ENCODE data around the gene TPO. TPM values are rescaled to one million over a fixed set of nuclear protein-coding genes. Genes with fewer than 3 reads are reported as not detected.

Gene TPO
- total RNA-seq, 3 donors from 2014 or later: 5.1 to 21.0 (median 15.1) TPM

- no peak for DNase-seq (ENCODE audit: low spot score in 2 of 2)
- intact Hi-C loops (cut with DNase I; ENCODE audit: low total_unique reads): no loop called here
- no peak overlapping the region for H3K4me3 ChIP-seq
- H3K4me1 ChIP-seq: no peaks in the 10 kb centered on the region
- no peak for TF ChIP-seq POLR2A (IDR thresholded peaks at IDR 0.05)
- TF ChIP-seq CTCF (IDR thresholded peaks at IDR 0.05): no peak
- TF ChIP-seq POLR2AphosphoS5 (IDR thresholded peaks at IDR 0.05): no peak
- H3K36me3 ChIP-seq: no peaks in the 10 kb centered on the region
- H3K27ac ChIP-seq: no peak overlapping the region
- H3K27me3 ChIP-seq: no peaks in the 10 kb centered on the region
- no peaks in the 10 kb centered on the region for H3K9me3 ChIP-seq
These were observed 128.7 kb downstream of the TPO start for GRCh38 chr2:1541819-1542475.

- TF ChIP-seq CTCF (IDR thresholded peaks at IDR 0.05) (no peak), POLR2AphosphoS5 (IDR thresholded peaks at IDR 0.05) (no peak), POLR2A (IDR thresholded peaks at IDR 0.05) (no peak)
- H3K4me1 ChIP-seq: no peaks in the 10 kb centered on the region
- no peak overlapping the region for H3K4me3 ChIP-seq
- intact Hi-C loops (cut with DNase I; ENCODE audit: low total_unique reads): no loop called here
- no peak overlapping the region for H3K27ac ChIP-seq
- H3K9me3 ChIP-seq: no peaks in the 10 kb centered on the region
- DNase-seq (ENCODE audit: low spot score in 2 of 2): peak in 1 of 2 donors; percentile 33
- H3K27me3 ChIP-seq: no peaks in the 10 kb centered on the region
- no peaks in the 10 kb centered on the region for H3K36me3 ChIP-seq
These were observed 129.7 kb downstream of the TPO start for GRCh38 chr2:1542971-1543370.

GRCh38 chr2:1543776-1544477 lies 130.7 kb downstream of the TPO start:
- no peak overlapping the region for H3K27ac ChIP-seq

GRCh38 chr2:1544478-1545069 lies 131.3 kb downstream of the TPO start:
- DNase-seq (ENCODE audit: low spot score in 2 of 2): no peak
- intact Hi-C loops (cut with DNase I; ENCODE audit: low total_unique reads): no loop called here

More at GRCh38 chr2:1543776-1544477, 130.7 kb downstream of the TPO start:
- H3K36me3 ChIP-seq: no peaks in the 10 kb centered on the region
- TF ChIP-seq CTCF (IDR thresholded peaks at IDR 0.05) (no peak), POLR2A (IDR thresholded peaks at IDR 0.05) (no peak), POLR2AphosphoS5 (IDR thresholded peaks at IDR 0.05) (no peak)
- intact Hi-C loops (cut with DNase I; ENCODE audit: low total_unique reads): no loop called here
- no peaks in the 10 kb centered on the region for H3K4me1 ChIP-seq
- H3K9me3 ChIP-seq: no peaks in the 10 kb centered on the region
- no peak overlapping the region for H3K4me3 ChIP-seq
- DNase-seq (ENCODE audit: low spot score in 2 of 2): no peak
- H3K27me3 ChIP-seq: no peaks in the 10 kb centered on the region

More at GRCh38 chr2:1544478-1545069, 131.3 kb downstream of the TPO start:
- H3K4me3 ChIP-seq: no peak overlapping the region
- no peak for TF ChIP-seq POLR2A (IDR thresholded peaks at IDR 0.05)
- no peak for TF ChIP-seq CTCF (IDR thresholded peaks at IDR 0.05)
- TF ChIP-seq POLR2AphosphoS5 (IDR thresholded peaks at IDR 0.05): no peak
- H3K27ac ChIP-seq: peak overlapping the region in 1 of 2 donors; percentile 19
- H3K36me3 ChIP-seq: no peaks in the 10 kb centered on the region
- H3K9me3 ChIP-seq: no peaks in the 10 kb centered on the region
- H3K4me1 ChIP-seq: no peaks in the 10 kb centered on the region
- no peaks in the 10 kb centered on the region for H3K27me3 ChIP-seq
